GM21423 (cell line): Measurements from ENCODE around the gene ASL.
"Not testable (repeated sequence)": the region's sequence is repeated elsewhere in the genome, so short reads cannot be mapped to it uniquely, and the experiment has no call there.

Experiments used
- ATAC-seq: cut with Tn5 transposase; IDR thresholded peaks from one replicate; pipeline ENCODE4 v1.9.1; 2021; ENCODE audit warnings: mild to moderate bottlenecking, moderate library complexity; ENCODE audit not compliant: unreplicated experiment

The ASL gene

DNA sequence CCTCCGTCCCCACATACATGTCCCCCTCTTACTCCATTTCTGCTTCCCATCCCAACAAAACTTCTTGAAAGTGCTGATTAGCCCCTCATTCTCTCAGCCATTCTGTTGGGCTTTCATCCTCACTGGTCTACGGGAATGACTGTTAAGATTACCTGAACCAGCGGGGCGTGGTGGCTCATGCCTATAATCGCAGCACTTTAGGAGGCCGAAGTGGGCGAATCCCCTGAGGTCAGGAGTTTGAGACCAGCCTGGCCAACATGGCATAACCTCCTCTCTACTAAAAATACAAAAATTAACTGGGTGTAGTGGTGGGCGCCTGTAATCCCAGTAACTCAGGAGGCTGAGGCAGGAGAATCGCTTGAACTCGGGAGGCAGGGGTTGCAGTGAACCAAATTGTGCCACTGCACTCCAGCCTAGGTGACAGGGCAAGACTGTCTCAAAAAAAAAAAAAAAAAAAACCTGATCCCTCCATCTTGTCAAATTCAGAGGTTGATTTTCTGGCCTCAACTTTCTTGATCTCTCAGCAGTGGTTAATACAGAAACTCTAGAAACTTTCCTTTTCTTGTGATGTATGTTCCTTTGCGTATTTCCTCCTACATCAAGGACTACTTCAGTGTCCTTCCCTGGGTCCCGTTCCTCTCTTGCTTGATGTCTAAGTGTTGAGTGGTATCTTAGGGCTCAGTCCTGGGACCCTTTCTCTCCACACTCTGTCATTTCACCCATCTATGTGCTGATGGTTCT, 41.2 kb downstream of the ASL start:
- not testable (repeated sequence) for ATAC-seq

DNA sequence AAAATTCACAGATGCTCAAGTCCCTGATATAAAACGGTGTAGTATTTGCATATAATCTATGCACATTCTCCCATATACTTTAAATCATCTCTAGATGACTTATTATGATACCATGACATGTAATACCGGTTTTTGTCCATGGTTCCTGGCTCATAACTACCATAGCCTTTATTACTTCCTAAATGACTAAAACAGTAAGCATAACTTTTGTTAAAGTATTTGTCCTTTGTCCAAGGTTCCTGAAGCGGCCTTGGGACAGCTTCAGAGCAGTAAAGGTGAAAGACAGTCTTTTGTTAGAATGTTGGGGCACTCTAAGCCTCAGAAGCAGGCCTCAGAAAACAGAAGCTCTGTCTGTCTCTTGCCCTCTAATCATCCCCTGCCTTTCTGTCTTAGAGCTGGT, 43.0 kb downstream of the ASL start:
- ATAC-seq: no peak

DNA sequence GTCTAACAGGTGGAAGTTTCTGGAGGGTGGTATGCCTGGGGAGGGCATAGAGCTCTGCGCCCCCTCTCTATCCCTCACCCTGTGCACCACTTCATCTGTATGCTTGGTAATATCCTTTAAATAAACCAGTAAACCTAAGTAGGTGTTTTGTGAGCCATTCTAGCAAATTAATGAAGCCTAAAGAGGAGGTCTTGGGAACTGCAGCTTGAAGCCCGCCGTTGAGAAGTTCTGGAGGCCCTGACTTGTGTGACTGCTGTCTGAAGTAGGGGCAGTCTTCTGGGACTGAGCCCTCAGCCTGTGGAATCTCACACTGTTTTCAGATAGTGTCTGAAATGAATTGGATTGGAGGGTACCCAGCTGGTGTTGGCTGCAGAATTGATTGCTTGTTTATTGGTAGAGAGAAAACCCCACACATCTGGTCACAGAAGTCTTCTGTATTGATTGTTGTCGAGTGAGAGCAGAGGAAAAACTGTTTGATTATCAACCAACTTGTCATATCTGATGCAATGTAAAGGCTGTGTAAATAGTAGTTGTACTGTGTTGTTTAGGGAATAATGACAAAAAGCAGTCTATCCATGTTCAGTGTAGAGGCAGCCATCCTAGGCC, 43.7 kb downstream of the ASL start:
- no peak for ATAC-seq

DNA sequence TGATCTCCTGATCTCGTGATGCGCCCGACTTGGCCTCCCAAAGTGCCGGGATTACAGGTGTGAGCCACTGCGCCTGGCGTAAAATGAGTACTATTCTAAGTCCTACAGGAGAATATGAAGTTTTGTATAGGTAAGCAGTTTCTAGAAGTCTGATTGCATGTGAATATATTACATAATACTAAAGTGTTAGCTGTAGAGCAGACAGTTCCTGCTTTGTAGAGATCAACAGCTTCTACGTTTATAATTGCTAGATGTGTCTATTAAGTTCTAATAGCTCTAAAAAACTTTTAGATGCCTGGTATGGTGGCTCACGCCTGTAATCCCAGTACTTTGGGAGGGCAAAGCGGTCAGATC, 47.5 kb downstream of the ASL start:
- ATAC-seq: no peak

DNA sequence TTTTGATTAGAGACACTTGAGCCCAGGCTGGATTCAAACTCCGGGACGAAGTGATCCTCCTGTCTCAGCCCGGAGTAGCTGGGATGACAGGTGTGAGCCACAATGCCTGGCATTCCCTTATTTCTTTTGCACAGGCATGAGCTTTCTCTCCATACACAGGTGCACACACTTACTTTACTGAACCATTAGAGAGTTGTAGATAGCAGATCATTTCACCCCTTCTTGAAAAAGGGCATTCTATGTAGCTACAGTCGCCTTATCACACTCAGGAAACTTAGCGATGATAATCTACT, 48.9 kb downstream of the ASL start:
- ATAC-seq: not testable (repeated sequence)

DNA sequence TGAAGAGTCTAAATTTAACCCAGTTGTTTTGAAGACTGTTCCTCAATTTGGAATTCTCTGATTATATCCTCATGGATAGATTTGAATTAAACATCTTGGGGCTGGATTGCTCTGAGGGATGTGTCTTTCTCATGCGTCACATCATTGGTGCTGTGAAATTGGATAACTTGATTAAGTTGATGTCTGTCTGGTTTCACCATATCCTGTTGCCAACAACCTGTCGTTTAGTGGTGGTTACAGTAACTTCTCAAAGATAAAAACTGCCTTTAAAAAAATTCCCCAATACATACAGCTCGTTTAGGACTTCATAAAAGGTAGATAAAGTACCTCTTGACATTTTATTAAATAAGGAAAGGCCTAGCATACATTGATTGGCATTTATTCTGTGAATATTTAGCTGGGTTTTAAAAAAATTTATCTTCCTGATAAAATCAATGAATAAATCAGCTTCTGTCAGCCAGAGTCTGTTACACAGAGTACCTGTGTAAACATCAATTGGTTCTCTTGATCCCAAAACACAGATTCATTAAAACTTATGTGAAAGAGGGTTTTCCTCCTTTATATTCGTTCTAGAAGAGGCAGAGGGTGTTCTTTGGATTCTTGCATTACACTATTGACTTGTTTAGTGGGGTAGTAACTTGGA, 49.6 kb downstream of the ASL start:
- ATAC-seq: no peak

DNA sequence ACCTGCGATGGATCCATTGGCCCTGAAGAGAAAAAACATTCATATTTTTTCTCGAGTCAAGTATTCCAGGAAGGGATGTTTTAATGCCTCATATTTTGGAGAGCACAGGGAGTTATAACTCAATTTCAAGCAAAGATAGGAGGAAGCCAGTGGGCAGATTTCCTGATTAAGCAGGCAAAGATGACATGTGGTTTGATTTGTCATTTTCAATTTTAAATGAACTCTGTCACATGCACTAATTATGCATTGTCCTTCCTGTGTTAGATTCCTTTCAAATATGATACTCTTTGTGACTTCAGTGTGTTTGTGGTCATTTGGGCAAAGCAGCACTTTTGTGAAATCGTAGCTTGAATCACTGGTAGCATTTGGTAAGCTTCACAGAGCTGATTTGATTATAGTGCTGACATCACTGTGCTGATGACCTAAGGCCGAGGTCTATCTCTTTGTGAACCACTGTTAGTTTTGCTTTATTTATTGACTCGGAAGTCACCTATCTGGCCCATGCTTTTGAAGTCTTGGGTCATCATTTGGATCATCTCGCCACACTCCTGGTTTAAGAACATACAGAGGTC, 50.2 kb downstream of the ASL start:
- not testable (repeated sequence) for ATAC-seq

DNA sequence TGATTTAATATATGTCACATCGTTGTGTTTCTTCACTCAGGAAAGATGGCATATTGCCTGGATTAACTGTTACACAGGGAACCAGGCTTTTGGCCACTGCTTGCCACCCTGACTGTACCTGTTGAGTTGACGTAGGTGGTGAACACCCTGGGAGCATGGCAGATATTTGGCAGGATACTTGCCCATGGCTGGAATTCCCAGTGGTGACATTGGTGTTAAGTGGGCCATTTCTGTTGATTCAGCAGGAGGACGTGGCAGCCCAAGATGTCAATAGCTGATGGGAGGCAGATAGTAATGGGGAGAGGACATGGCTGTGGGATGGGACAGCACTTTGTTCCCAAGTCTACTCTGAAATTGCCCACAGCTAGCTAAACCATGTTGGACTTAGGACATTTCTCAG, 51.6 kb downstream of the ASL start:
- not testable (repeated sequence) for ATAC-seq

DNA sequence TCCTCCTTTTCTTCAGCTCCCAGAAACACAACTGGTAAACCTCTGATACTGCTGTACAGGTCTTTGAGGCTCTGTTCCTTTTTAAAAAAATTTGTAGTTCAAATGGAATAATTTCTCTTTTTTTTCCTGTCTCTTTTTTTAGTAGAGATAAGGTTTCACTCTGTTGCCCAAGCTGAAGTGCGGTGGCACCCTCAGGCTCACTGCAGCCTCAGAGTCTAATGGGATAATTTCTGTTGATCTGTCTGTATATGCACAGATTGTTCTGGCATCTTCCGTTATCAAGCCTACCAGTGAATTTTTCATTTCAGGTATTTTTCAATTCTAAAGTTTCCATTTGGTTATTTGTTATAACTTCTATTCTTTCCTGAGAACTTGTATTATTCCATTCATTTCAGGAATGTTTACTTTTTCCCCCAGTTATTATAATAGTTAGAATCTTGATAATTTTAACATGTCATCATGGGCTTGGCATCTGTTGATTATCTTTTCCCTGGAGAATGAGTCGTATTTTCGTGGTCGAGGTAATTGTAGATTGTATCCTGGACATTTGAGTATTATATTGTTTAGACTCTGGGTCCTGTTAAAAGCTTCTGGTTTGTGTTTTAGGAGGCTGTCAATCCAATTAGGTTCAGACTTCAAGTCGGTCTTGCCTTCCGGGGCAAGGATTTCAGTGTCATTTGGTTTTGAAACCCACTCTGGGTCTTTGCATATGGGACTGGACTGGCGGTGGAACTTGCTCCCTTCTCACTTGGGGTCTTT, 63.6 kb downstream of the ASL start:
- ATAC-seq: no peak

DNA sequence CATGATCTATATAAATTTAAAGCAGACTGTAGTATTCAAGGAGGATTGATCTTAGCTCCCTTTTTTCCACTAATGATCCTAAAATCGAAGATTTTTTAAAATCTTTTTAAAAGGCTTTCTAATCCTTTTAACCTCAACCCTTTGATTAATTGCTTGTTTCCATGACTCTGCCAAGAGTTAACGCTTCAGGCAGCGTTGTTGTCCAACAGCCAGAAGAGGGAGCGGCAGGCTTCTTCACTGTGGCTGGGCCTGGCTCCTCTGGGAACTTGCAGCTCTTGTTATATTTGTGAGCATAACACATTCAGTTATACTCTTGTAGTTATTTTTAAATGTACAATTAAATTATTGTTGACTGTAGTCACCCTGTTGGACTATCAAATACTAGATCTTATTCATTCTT, 65.3 kb downstream of the ASL start:
- no peak for ATAC-seq

DNA sequence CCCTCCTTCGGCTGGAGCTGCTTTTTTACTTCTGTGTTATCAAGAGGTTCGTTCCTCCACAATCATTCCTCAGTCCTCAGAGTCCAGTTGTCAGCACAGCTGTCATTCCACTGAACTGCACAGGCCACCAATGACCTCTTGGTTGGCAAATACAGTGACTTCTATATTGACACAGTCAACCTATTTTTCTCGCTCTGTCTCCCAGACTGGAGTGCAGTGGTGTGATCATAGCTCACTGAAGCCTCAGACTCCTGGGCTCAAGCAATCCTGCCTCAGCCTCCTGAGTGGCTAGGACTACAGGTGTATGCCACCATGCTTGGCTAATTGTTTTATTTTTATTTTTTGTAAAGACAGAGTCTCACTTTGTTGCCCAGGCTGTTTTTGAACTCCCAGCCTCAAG, 66.7 kb downstream of the ASL start:
- ATAC-seq: no peak

DNA sequence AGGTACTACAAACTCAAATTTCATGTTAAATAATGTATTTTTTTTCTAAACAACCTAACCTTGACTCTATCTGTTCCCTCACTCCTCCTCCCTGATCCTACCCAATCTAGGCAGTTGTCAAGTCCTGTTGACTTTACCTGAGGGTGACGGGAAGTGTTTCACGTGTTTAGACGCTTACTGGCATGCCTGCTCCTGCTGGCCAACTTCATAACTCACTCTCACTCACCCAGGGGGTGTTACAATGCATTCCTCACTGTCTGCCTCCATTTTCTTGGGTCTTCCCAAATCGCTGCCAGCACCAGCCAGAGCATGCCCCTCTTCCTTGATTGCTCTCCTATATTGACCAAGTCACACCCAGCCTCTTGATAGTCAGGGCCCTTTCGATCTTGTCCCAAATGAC, 67.4 kb downstream of the ASL start:
- ATAC-seq: no peak
